GM23338 (cell line): ENCODE measurements around the gene MAN2B2. TPM values are rescaled to one million over a fixed set of nuclear protein-coding genes. Genes with fewer than 3 reads are reported as not detected.

Experiments
- ATAC-seq: fragments of 200-7000 bp; cut with Tn5 transposase; 3 replicates; pipeline ENCODE4 v1.9.1; 2020
- DNase-seq: peaks from one replicate; pipeline ENCODE4 v3.0.0-alpha.2; 2015; ENCODE audit warnings: low spot score
- H2AFZ ChIP-seq: fragments of 200-600 bp; sonication (generic); 2 replicates; pipeline ENCODE4 v1.8.0; 2016; ENCODE audit warnings: antibody characterized with exemption, mild to moderate bottlenecking, moderate library complexity
- H3F3A ChIP-seq: fragments of 200-600 bp; sonication (generic); replicated peaks from 2 replicates; pipeline ENCODE4 v1.8.0; 2017; ENCODE audit warnings: antibody characterized with exemption, mixed run types, low read depth
- H3K27ac ChIP-seq: fragments of 200-600 bp; sonication (generic); 2 replicates; pipeline ENCODE4 v1.6.1; 2016; ENCODE audit warnings: low read depth
- H3K27me3 ChIP-seq: fragments of 200-600 bp; sonication (generic); 2 replicates; pipeline ENCODE4 v1.8.0; 2016; ENCODE audit warnings: mild to moderate bottlenecking, mixed run types, moderate library complexity; ENCODE audit not compliant: insufficient read depth
- H3K36me3 ChIP-seq: fragments of 200-600 bp; sonication (generic); 2 replicates; pipeline ENCODE4 v1.8.0; 2016; ENCODE audit warnings: mild to moderate bottlenecking; ENCODE audit not compliant: insufficient read depth
- H3K4me1 ChIP-seq: fragments of 200-600 bp; sonication (generic); 2 replicates; pipeline ENCODE4 v1.8.0; 2016; ENCODE audit warnings: mild to moderate bottlenecking, moderate library complexity; ENCODE audit not compliant: insufficient read depth
- H3K4me2 ChIP-seq: fragments of 200-600 bp; sonication (generic); 2 replicates; pipeline ENCODE4 v1.7.1; 2017; ENCODE audit warnings: mixed run types
- H3K4me3 ChIP-seq: fragments of 200-600 bp; sonication (generic); 2 replicates; pipeline ENCODE4 v1.6.1; 2016; ENCODE audit warnings: mixed run types
- H3K79me2 ChIP-seq: fragments of 200-600 bp; sonication (generic); replicated peaks from 2 replicates; pipeline ENCODE4 v1.8.0; 2017; ENCODE audit warnings: mild to moderate bottlenecking; ENCODE audit not compliant: insufficient read depth
- H3K9me2 ChIP-seq: fragments of 200-600 bp; sonication (generic); 2 replicates; pipeline ENCODE4 v1.8.0; 2017; ENCODE audit not compliant: insufficient read depth
- H4K20me1 ChIP-seq: fragments of 200-600 bp; sonication (generic); replicated peaks from 2 replicates; pipeline ENCODE4 v1.8.0; 2017; ENCODE audit warnings: mild to moderate bottlenecking; ENCODE audit not compliant: insufficient read depth
- H3K27ac Mint-ChIP-seq: 2 replicates; pipeline ENCODE4 v1.8.0; 2020; ENCODE audit warnings: inconsistent platforms, mild to moderate bottlenecking, moderate library complexity, mixed read lengths
- H3K27me3 Mint-ChIP-seq: 3 replicates; pipeline ENCODE4 v1.8.0; 2022; ENCODE audit warnings: low read depth, mild to moderate bottlenecking, moderate library complexity, mixed read lengths, inconsistent platforms; ENCODE audit not compliant: insufficient read depth, poor library complexity
- H3K36me3 Mint-ChIP-seq: 3 replicates; pipeline ENCODE4 v1.8.0; 2021; ENCODE audit warnings: low read depth, mild to moderate bottlenecking, inconsistent platforms, moderate library complexity, mixed read lengths
- H3K4me1 Mint-ChIP-seq: 3 replicates; pipeline ENCODE4 v1.8.0; 2020; ENCODE audit warnings: mild to moderate bottlenecking, inconsistent platforms, mixed read lengths
- H3K4me3 Mint-ChIP-seq: 3 replicates; pipeline ENCODE4 v1.8.0; 2021; ENCODE audit warnings: moderate library complexity, mild to moderate bottlenecking, inconsistent platforms, mixed read lengths
- H3K9me3 Mint-ChIP-seq: 3 replicates; pipeline ENCODE4 v1.8.0; 2020; ENCODE audit warnings: moderate library complexity, mild to moderate bottlenecking, inconsistent platforms, mixed read lengths
- CREB1 ChIP-seq: fragments of 250-450 bp; sonication (Bioruptor Pico); IDR thresholded peaks from 2 replicates; pipeline ENCODE4 v1.5.0; 2020; ENCODE audit warnings: low read depth, mild to moderate bottlenecking, moderate library complexity
- CTCF ChIP-seq, 2 experiments: fragments of 200-600 bp in 1 of 2; sonication (generic) in 1 of 2; conservative IDR thresholded peaks; 2 replicates each; pipeline versions ENCODE4 v1.5.1 to v1.6.1; 2016 to 2017; ENCODE audit warnings: antibody characterized with exemption in 2 of 2, low read depth in 2 of 2, mild to moderate bottlenecking in 2 of 2, moderate library complexity in 1 of 2
- ETS1 ChIP-seq: IDR thresholded peaks from 2 replicates; pipeline ENCODE4 v1.6.1; 2016; ENCODE audit warnings: antibody characterized with exemption
- EZH2 ChIP-seq: fragments of 200-600 bp; sonication (generic); IDR thresholded peaks from one replicate; pipeline ENCODE4 v1.8.0; 2017; ENCODE audit warnings: antibody characterized with exemption, mild to moderate bottlenecking, low read depth; ENCODE audit not compliant: unreplicated experiment
- EZH2phosphoT487 ChIP-seq: fragments of 200-600 bp; sonication (generic); IDR thresholded peaks from one replicate; pipeline ENCODE4 v1.8.1; 2018; ENCODE audit warnings: antibody characterized with exemption; ENCODE audit not compliant: unreplicated experiment
- JUNB ChIP-seq: IDR thresholded peaks from one replicate; pipeline ENCODE4 v1.6.1; 2016; ENCODE audit warnings: antibody characterized with exemption; ENCODE audit not compliant: unreplicated experiment
- NANOG ChIP-seq: IDR thresholded peaks from 2 replicates; pipeline ENCODE4 v1.6.1; 2016; ENCODE audit warnings: antibody characterized with exemption, borderline replicate concordance
- POLR2AphosphoS5 ChIP-seq: IDR thresholded peaks from 2 replicates; pipeline ENCODE4 v1.6.1; 2016; ENCODE audit warnings: antibody characterized with exemption, low read depth
- REST ChIP-seq: IDR thresholded peaks from one replicate; pipeline ENCODE4 v1.6.1; 2018; ENCODE audit warnings: antibody characterized with exemption; ENCODE audit not compliant: unreplicated experiment
- STAT1 ChIP-seq: IDR thresholded peaks from one replicate; pipeline ENCODE4 v1.6.1; 2016; ENCODE audit warnings: antibody characterized with exemption; ENCODE audit not compliant: unreplicated experiment
- ZNF114 ChIP-seq: fragments of 250-450 bp; sonication (Bioruptor Pico); IDR thresholded peaks from 2 replicates; pipeline ENCODE4 v1.5.0; 2020; ENCODE audit warnings: mild to moderate bottlenecking, moderate library complexity
- ZNF331 ChIP-seq: fragments of 250-450 bp; sonication (Bioruptor Pico); IDR thresholded peaks from 2 replicates; pipeline ENCODE4 v1.5.0; 2020; ENCODE audit warnings: low read depth, mild to moderate bottlenecking, moderate library complexity
- ZNF462 ChIP-seq: fragments of 250-450 bp; sonication (Bioruptor Pico); IDR thresholded peaks from 2 replicates; pipeline ENCODE4 v1.5.0; 2020; ENCODE audit warnings: mild to moderate bottlenecking, moderate library complexity
- polyA plus RNA-seq: library from polyadenylated mRNA; unstranded; fragments of >200 nt; fragmentation: Nextera tagmentation; extraction: Ambion mirVana; gene quantifications from 2 replicates; pipeline ENCODE4 v1.2.1, GENCODE V29; 2016
- total RNA-seq: library from RNA; depleted of rRNA; stranded (reverse); fragments of >200 nt; shearing (Covaris generic); gene quantifications from 2 replicates; pipeline ENCODE4 v1.2.3, GENCODE V29; 2014

Gene MAN2B2
- total and polyA plus RNA-seq, 2 experiments from 2014 or later: 1.6 to 6.9 TPM

- Histone ChIP-seq H3K4me3 (no peak overlapping the region), H3F3A (no peaks in the 10 kb centered on the region), H3K36me3 (no peaks in the 10 kb centered on the region), H3K4me1 (no peaks in the 10 kb centered on the region), H3K4me2 (no peak overlapping the region), H3K27ac (no peak overlapping the region), H4K20me1 (no peaks in the 10 kb centered on the region), H3K9me2 (no peaks in the 10 kb centered on the region), H3K79me2 (no peaks in the 10 kb centered on the region), H2AFZ (no peak overlapping the region), H3K27me3 (no peaks in the 10 kb centered on the region)
- TF ChIP-seq ETS1: no peak
- TF ChIP-seq ZNF114: no peak
- no peak for TF ChIP-seq NANOG
- TF ChIP-seq ZNF331 (CRISPR knock-in tag): no peak
- no peak for TF ChIP-seq EZH2
- no peak for TF ChIP-seq POLR2AphosphoS5
- TF ChIP-seq CTCF (conservative IDR thresholded peaks at IDR 0.05; ENCODE audit: low read depth in 2 of 2): no peak
- TF ChIP-seq JUNB: no peak
- no peak for TF ChIP-seq EZH2phosphoT487
- TF ChIP-seq REST: no peak
- no peak for TF ChIP-seq ZNF462 (CRISPR knock-in tag)
- no peak for TF ChIP-seq STAT1
- no peak for TF ChIP-seq CREB1 (CRISPR knock-in tag)
- no peak overlapping the region for H3K27ac Mint-ChIP-seq
- H3K27me3 Mint-ChIP-seq: peaks cover 8% of the 10 kb centered on the region
- no peaks in the 10 kb centered on the region; the same call in 2 of the 3 replicates for H3K9me3 Mint-ChIP-seq
- no peak overlapping the region for H3K4me3 Mint-ChIP-seq
- H3K36me3 Mint-ChIP-seq: no peaks in the 10 kb centered on the region
- DNase-seq (no peak), ATAC-seq (no peak)
- no peaks in the 10 kb centered on the region for H3K4me1 Mint-ChIP-seq
Measured at GRCh38 chr4:6534618-6535328, 40.2 kb upstream of the MAN2B2 start.
